ENCODE results near the gene ARHGEF7.

GRCh38 chr13:111116856-111117255 is 1.7 kb downstream of the ARHGEF7 start:
- TF ChIP-seq CTCF (IDR thresholded peaks at IDR 0.05) (no peak), POLR2A (IDR thresholded peaks at IDR 0.05) (no peak)
